Adrenal gland (tissue), 12 donors: ENCODE data around the gene IKZF4. TPM values are rescaled to one million over a fixed set of nuclear protein-coding genes. Genes with fewer than 3 reads are reported as not detected.
A peak's percentile ranks its signal among the peaks of the same experiment; 100 is the strongest.
"Not testable (repeated sequence)": the region's sequence is repeated elsewhere in the genome, so short reads cannot be mapped to it uniquely, and the experiment has no call there.

Source experiments
- DNase-seq, 7 donors: peaks; one replicate each; pipeline ENCODE4 v3.0.0-alpha.2; 2019 to 2020
- H3K27ac ChIP-seq, 5 donors: fragments of 200-600 bp; sonication (generic) in 4 of 5; 1 replicate in 3 of 5; 2 replicates in 2 of 5; pipeline versions ENCODE4 v1.5.1 to v1.8.0; 2016 to 2020; ENCODE audit warnings: mild to moderate bottlenecking in 1 of 5
- H3K27me3 ChIP-seq: fragments of 200-600 bp; 2 replicates; pipeline ENCODE4 v1.8.0; 2021
- H3K36me3 ChIP-seq, 2 donors: fragments of 200-600 bp; replicated peaks in 1 of 2; 1 replicate in 1 of 2; 2 replicates in 1 of 2; pipeline versions ENCODE4 v1.5.1 to v1.8.0; 2018 to 2022
- H3K4me1 ChIP-seq, 2 donors: fragments of 200-600 bp; replicated peaks in 1 of 2; 1 replicate in 1 of 2; 2 replicates in 1 of 2; pipeline versions ENCODE4 v1.5.1 to v1.8.0; 2018 to 2021
- H3K4me3 ChIP-seq, 4 donors: fragments of 200-600 bp; sonication (generic) in 3 of 4; one replicate each; pipeline ENCODE4 v1.5.1; 2016 to 2018
- H3K9me3 ChIP-seq, 3 donors: fragments of 200-600 bp; sonication (generic) in 1 of 3; replicated peaks in 1 of 3; 1 replicate in 2 of 3; 2 replicates in 1 of 3; pipeline versions ENCODE4 v1.5.1 to v1.8.0; 2016 to 2021
- POLR2A ChIP-seq, 2 donors: fragments of 450-650 bp; IDR thresholded peaks; one replicate each; pipeline ENCODE4 v1.6.1; 2017; ENCODE audit warnings: antibody characterized with exemption in 2 of 2, mild to moderate bottlenecking in 2 of 2, moderate library complexity in 1 of 2
- WGBS, 4 donors: extraction: QIAGEN DNeasy Blood & Tissue Kit in 2 of 4; methylation state at CpG; one replicate each; pipeline versions ENCODE4 v1.1.5 to v1.1.7; 2013 to 2017; 5-methylcytosine and 5-hydroxymethylcytosine counted together
- intact Hi-C, 2 donors: fragments of 100-400 bp; cut with DNase I; formaldehyde crosslinking; loops; one replicate each; pipeline versions ENCODE4 v1.14.1 to v1.15.0; 2022 to 2023
- polyA plus RNA-seq, 3 donors: library from polyadenylated mRNA; stranded (reverse); fragments of 200-250 nt in 2 of 3; fragments of 350-450 nt in 1 of 3; fragmentation: Illumina TruSeq in 1 of 3; extraction: RNeasy Lipid Tissue Mini Kit (QIAGEN cat#74804) in 1 of 3; gene quantifications; one replicate each; pipeline ENCODE4 v1.2.3, GENCODE V29; 2013 to 2014
- total RNA-seq, 9 donors: library from RNA; depleted of rRNA in 4 of 9; stranded (reverse); fragments of >200 nt in 4 of 9; fragments of 120-200 nt in 1 of 9; fragmentation: NEBNext Ultra II Directional in 1 of 9; extraction: Animal tissue kit (Norgen Biotek cat#: 25700) in 1 of 9; gene quantifications; one replicate each; pipeline versions ENCODE4 v1.1.0 to v1.2.4, GENCODE V29; 2013 to 2023
- TF ChIP-seq, protein P1 (sequence below), 6 experiments: fragments of 450-650 bp in 4 of 6; fragments of 200-600 bp in 2 of 6; sonication (generic) in 1 of 6; IDR thresholded peaks; 1 replicate in 5 of 6; 2 replicates in 1 of 6; pipeline versions ENCODE4 v1.5.1 to v1.8.0; 2016 to 2021; ENCODE audit warnings: antibody characterized with exemption in 6 of 6, mild to moderate bottlenecking in 2 of 6, moderate library complexity in 1 of 6
- donor health status: healthy with polysubstance abuse.
- donor health status: Bipolar disorder and iron deficiency.
- donor health status: DM: yes; HTN: yes; CAD: no.
- donor health status: DM: no; HTN: no; CAD: no.
- donor health status: DM: no; HTN: no; CAD: no.
- donor health status: DM: yes; HTN: yes; CAD: no.

IKZF4 gene
- total and polyA plus RNA-seq, 12 donors = 5.7 to 34.0 (median 11.0) TPM

DNA sequence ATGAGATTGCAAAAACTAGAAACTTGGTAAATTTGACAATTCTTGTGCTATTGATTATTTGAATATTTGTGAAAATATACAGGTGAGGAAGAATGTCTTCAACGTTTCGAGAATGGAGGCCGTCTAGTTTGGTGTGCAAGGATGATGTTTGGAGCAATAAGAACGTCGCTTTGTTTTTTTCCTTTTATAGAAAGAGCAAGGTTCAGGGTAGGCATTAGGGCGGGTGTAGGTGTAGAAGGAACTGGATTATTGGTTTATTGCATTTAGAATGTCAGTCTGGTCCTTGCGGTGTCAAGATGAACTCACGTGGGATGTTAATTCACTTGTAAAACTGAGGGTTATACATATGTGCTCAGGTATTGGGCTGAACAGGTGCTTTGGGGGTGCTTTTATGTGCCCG is 22.0 kb downstream of the IKZF4 start:
- TF ChIP-seq, protein P1, sequence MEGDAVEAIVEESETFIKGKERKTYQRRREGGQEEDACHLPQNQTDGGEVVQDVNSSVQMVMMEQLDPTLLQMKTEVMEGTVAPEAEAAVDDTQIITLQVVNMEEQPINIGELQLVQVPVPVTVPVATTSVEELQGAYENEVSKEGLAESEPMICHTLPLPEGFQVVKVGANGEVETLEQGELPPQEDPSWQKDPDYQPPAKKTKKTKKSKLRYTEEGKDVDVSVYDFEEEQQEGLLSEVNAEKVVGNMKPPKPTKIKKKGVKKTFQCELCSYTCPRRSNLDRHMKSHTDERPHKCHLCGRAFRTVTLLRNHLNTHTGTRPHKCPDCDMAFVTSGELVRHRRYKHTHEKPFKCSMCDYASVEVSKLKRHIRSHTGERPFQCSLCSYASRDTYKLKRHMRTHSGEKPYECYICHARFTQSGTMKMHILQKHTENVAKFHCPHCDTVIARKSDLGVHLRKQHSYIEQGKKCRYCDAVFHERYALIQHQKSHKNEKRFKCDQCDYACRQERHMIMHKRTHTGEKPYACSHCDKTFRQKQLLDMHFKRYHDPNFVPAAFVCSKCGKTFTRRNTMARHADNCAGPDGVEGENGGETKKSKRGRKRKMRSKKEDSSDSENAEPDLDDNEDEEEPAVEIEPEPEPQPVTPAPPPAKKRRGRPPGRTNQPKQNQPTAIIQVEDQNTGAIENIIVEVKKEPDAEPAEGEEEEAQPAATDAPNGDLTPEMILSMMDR (IDR thresholded peaks at IDR 0.05) = no peak
- no peak for TF ChIP-seq POLR2A (IDR thresholded peaks at IDR 0.05)
- H3K4me1 ChIP-seq = peaks cover 12 to 20% of the 10 kb centered on the region in 2 donors
- H3K27me3 ChIP-seq = no peaks in the 10 kb centered on the region
- H3K27ac ChIP-seq = peak overlapping the region in 4 of 5 donors; percentile 89 to 99 (median 94)
- no peak for DNase-seq
- intact Hi-C loops = no loop called here
- 20 to 30% (median 22%) methylated on average over 9 of the region's 9 CpGs for WGBS, 4 donors
- H3K36me3 ChIP-seq = peaks cover 0 to 32% of the 10 kb centered on the region in 2 donors
- H3K9me3 ChIP-seq = no peaks in the 10 kb centered on the region
- peak overlapping the region; percentile 25 to 97 (median 50) for H3K4me3 ChIP-seq

DNA sequence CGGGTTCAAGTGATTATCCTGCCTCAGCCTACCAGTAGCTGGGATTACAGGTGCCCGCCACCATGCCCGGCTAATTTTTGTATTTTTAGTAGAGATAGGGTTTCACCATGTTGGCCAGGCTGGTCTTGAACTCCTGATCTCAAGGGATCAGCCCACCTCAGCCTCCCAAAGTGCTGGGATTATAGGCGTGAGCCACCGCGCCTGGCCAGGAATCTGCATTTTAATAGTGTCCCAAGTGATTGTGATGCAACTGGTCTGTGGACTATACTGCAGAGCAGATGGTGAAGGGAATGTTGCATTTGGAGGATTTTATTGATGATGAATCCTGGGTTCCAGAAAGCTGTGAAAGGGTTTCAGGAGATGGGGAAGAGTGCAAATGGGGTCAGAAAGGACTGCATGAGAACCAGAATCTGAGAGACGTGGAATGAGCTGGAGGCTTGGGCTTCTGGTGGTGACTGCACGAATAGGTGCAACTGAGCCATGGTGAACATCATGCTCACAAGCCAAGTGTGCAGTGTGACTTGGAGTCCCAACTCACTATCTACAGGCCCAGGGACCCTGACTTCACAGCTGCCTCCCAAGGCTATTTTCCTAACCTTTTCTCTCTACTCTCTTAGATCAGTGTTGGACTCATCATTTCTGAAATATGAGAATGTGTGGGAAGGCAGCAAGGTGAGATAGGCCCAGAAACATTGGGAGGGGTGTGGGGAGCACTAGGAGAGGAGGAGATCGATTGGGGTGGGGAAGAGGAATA is 25.4 kb downstream of the IKZF4 start:
- H3K4me3 ChIP-seq = no peak overlapping the region
- H3K36me3 ChIP-seq = peaks cover 0 to 32% of the 10 kb centered on the region in 2 donors
- H3K4me1 ChIP-seq = peaks cover 9 to 16% of the 10 kb centered on the region in 2 donors
- no peak for TF ChIP-seq POLR2A (IDR thresholded peaks at IDR 0.05)
- TF ChIP-seq, protein P1 (IDR thresholded peaks at IDR 0.05) = no peak
- no peaks in the 10 kb centered on the region for H3K27me3 ChIP-seq
- H3K9me3 ChIP-seq = no peaks in the 10 kb centered on the region
- H3K27ac ChIP-seq = peak overlapping the region in 2 of 5 donors; percentile 19 to 29
- intact Hi-C loops = no loop called here
- 63 to 82% (median 75%) methylated on average over 7 to 9 of the region's 9 CpGs for WGBS, 4 donors
- DNase-seq = no peak

DNA sequence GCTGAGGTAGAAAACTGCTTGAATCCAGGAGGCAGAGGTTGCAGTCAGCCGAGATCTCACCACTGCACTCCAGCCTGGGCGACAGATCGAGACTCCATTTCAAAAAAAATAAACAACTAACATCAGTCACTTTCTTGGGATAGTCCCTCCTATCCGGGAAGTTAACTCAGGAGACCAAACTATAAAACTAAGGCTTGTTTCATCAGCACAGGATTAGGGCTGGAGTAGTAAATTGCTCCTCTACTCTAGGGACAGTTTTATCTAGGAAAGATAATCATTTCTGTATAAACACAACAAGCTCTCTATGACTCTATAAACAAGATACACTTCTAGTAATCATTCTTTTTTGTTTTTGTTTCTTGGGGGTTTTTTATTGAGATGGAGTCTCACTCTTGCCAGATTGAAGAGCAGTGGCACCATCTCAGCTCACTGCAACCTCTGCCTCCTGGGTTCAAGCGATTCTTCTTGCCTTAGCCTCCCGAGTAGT is 32.6 kb downstream of the IKZF4 start:
- intact Hi-C loops = loop anchor here in 1 of 2 donors (5.0 kb wide), 1 partner anchor 49 kb away; the partner anchor contains the start of gene PA2G4
- Histone ChIP-seq H3K4me1 (no peaks in the 10 kb centered on the region), H3K36me3 (no peaks in the 10 kb centered on the region), H3K27me3 (no peaks in the 10 kb centered on the region), H3K9me3 (no peaks in the 10 kb centered on the region), H3K4me3 (no peak overlapping the region), H3K27ac (no peak overlapping the region)
- TF ChIP-seq POLR2A (IDR thresholded peaks at IDR 0.05) = no peak
- TF ChIP-seq, protein P1 (IDR thresholded peaks at IDR 0.05) = no peak
- 72 to 88% (median 84%) methylated on average over 6 of the region's 6 CpGs for WGBS, 4 donors
- no peak for DNase-seq

DNA sequence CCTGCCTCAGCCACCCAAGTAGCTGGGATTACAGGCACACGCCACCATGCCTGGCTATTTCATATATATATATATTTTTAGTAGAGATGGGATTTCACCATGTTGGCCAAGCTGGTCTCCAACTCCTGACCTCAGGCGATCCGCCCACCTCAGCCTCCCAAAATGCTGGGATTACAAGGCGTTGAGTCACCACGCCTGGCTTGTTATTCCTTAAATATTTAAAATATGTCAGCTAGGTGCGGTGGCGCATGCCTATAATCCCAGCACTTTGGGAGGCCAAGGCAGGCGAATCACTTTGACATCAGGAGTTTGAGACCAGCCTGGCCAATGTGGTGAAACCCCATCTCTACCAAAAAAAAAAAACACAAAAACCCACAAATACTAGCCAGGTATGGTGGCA is 39.1 kb downstream of the IKZF4 start:
- 83 to 95% (median 91%) methylated on average over 8 of the region's 8 CpGs for WGBS, 4 donors
- intact Hi-C loops, H3K9me3 ChIP-seq, H3K27me3 ChIP-seq, H3K27ac ChIP-seq, H3K4me3 ChIP-seq, H3K4me1 ChIP-seq, H3K36me3 ChIP-seq, DNase-seq: not testable (repeated sequence)
